Measurements from ENCODE around the gene FKBP5.

DNA sequence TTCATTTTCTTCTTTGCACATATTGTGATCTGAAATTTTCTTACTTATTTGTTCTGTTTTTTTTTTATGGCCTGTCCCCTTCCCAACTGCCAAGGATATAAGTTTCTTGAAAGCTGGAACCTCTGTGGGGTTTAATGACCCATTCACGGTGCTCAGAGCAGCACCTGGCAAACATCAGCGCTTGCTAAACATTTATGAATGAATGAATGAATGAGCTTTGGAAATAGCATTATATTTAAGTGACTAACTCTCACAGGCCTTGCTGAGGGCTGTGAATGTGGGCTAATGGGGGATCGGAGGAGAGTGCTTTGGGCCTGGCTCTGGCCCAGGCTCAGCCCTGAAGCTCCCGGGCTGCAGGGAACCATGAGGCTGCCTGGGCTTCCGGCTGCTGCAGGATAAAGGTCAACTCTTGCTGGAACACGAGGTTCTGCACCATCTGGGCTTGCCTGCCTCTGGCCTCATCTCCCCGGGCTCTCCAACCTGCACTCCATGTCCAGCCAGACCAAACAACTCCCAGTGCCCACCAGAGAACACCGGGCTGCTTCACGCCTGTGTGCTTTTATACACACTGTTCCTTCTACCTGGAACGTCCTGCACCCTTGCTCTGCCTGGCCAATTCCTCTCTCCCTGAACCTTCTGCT, 33.5 kb upstream of the FKBP5 start:
- no peak for TF ChIP-seq TBP (optimal IDR thresholded peaks at IDR 0.05; ENCODE audit: low read depth, low read length)
- TF ChIP-seq ZFX (CRISPR knock-in tag; IDR thresholded peaks at IDR 0.05): peak; percentile 20; the same call in 1 of the 2 replicates
- TF ChIP-seq PCBP1 (IDR thresholded peaks at IDR 0.05; ENCODE audit: low read depth, low read length, poor library complexity, severe bottlenecking): no peak
- no peak for TF ChIP-seq PRPF4 (IDR thresholded peaks at IDR 0.05; ENCODE audit: insufficient read depth, low read depth, low read length, poor library complexity, severe bottlenecking)
- no peak for TF ChIP-seq ZNF57 (CRISPR knock-in tag; IDR thresholded peaks at IDR 0.05)
- no peak for TF ChIP-seq KDM2B (CRISPR knock-in tag; IDR thresholded peaks at IDR 0.05)
- TF ChIP-seq ZNF444 (CRISPR knock-in tag; IDR thresholded peaks at IDR 0.05): no peak
- no peak for TF ChIP-seq POU5F1 (IDR thresholded peaks at IDR 0.05; ENCODE audit: borderline replicate concordance, low read depth, low read length, partially characterized antibody)
- no peak for TF ChIP-seq ZNF41 (CRISPR knock-in tag; conservative IDR thresholded peaks at IDR 0.05)
- no peak for TF ChIP-seq MEF2A (IDR thresholded peaks at IDR 0.05; ENCODE audit: control insufficient read depth, low read depth, low read length)
